Measurements from ENCODE around the gene SPHKAP. TPM values are rescaled to one million over a fixed set of nuclear protein-coding genes. Genes with fewer than 3 reads are reported as not detected.

The SPHKAP gene
- total RNA-seq, 4 donors from 2014 or later, result under 0.01 TPM; not detected in 3

DNA sequence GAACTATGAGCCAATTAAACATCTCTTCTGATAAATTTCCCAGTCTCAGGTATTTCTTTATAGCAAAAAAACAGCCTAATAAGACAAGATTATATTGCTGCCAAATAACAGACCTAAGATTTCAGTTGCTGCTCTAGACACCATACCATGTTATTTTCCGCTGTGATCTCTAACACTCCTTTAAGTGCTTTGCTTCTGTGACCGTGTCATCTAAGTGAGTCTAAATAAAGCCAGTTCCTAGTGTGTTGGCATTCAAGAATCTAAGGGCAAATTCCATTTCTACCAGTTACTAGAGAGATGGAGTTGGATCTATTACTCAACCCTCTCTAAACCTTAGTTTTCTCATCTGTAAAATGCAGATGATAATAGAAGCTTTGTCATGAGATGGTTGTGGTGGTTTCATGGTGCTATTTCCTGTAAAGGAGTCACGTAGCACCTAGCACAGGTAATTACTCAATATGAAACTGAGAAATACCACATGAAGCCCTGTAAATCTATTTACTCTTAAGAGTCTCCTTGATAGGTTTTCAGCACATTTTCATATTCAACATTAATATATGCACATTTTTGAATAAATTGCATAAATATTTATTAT, 40.5 kb downstream of the SPHKAP start:
- intact Hi-C loops (cut with DNase I), result no loop called here
- Histone ChIP-seq H3K4me3 (no peak overlapping the region), H3K4me1 (no peaks in the 10 kb centered on the region), H3K9me3 (no peaks in the 10 kb centered on the region), H3K36me3 (no peaks in the 10 kb centered on the region), H3K27me3 (no peaks in the 10 kb centered on the region), H3K27ac (no peak overlapping the region)
- TF ChIP-seq POLR2A (IDR thresholded peaks at IDR 0.05), result no peak
- no peak for DNase-seq
- 65 to 72% methylated on average over 3 of the region's 3 CpGs for WGBS, 2 donors

DNA sequence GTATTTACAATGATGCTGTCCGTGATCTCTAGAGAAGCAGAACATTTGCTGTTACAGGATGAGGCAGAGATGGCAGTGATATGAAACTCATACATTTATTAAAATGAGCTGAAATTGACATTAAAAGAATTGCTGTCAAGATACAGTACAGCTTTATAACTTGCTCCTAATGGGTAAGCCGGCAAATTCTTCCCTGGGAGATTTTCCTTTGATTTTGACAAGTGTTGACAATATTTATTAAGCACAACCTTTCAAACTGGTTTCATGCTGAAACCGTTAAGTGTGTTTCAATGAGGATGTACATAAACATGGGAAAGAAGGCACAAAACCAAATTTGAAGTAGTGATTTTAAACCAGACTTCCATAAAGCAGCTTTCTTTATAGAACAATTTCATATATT, 45.5 kb downstream of the SPHKAP start:
- DNase-seq, result no peak
- Histone ChIP-seq H3K27ac (no peak overlapping the region), H3K4me1 (no peaks in the 10 kb centered on the region), H3K27me3 (no peaks in the 10 kb centered on the region), H3K4me3 (no peak overlapping the region), H3K9me3 (no peaks in the 10 kb centered on the region), H3K36me3 (no peaks in the 10 kb centered on the region)
- intact Hi-C loops (cut with DNase I), result no loop called here
- TF ChIP-seq, protein P1, sequence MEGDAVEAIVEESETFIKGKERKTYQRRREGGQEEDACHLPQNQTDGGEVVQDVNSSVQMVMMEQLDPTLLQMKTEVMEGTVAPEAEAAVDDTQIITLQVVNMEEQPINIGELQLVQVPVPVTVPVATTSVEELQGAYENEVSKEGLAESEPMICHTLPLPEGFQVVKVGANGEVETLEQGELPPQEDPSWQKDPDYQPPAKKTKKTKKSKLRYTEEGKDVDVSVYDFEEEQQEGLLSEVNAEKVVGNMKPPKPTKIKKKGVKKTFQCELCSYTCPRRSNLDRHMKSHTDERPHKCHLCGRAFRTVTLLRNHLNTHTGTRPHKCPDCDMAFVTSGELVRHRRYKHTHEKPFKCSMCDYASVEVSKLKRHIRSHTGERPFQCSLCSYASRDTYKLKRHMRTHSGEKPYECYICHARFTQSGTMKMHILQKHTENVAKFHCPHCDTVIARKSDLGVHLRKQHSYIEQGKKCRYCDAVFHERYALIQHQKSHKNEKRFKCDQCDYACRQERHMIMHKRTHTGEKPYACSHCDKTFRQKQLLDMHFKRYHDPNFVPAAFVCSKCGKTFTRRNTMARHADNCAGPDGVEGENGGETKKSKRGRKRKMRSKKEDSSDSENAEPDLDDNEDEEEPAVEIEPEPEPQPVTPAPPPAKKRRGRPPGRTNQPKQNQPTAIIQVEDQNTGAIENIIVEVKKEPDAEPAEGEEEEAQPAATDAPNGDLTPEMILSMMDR (IDR thresholded peaks at IDR 0.05), result no peak
- WGBS, 2 donors, result 61 to 66% methylated on average over 3 of the region's 3 CpGs

DNA sequence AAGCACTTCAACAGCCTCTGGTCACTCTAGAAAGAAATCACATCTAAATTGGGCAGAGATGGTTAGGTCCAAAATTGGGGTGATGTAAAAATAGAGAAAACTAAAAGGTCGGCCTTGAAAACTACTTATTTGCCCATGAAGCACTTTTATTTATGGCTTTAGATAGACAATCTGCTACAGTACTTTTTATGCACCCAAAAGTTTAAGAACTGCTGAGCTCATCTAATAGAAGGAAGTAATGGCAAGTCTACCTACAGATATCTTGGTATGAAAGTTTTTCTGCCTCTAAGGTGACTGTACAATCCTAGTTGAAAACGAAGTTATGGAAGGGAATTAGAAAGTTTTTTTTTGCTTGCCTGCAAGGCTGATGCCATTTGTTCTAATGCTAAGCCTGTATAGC, 46.2 kb downstream of the SPHKAP start:
- 44 to 45% methylated on average over 2 of the region's 2 CpGs for WGBS, 2 donors
- TF ChIP-seq, protein P1 (IDR thresholded peaks at IDR 0.05), result no peak
- no peak for TF ChIP-seq POLR2A (IDR thresholded peaks at IDR 0.05)

DNA sequence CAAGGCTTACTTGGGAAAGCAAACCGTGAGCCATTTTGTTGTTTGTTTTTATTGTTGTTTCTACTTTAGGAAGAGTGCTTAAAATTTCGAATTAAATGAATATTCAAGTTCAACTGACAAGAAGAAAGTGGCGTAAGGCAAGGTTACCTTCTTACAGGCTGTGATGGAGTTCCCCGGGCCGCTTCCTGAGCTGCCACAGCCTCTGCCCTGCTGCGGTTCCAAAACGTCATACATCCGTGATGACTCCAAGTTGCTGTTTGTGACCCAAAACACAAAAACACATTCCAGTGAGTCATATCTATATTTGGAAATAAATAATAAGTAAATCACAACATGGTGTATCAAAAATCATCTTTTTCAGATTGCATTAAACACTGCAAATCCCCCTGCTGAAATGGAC, 49.7 kb downstream of the SPHKAP start:
- H3K27me3 ChIP-seq, result no peaks in the 10 kb centered on the region
- no peak for DNase-seq
- TF ChIP-seq, protein P1 (IDR thresholded peaks at IDR 0.05), result no peak
- TF ChIP-seq POLR2A (IDR thresholded peaks at IDR 0.05), result no peak
- H3K9me3 ChIP-seq, result no peaks in the 10 kb centered on the region
- intact Hi-C loops (cut with DNase I), result no loop called here
- H3K36me3 ChIP-seq, result no peaks in the 10 kb centered on the region
- H3K27ac ChIP-seq, result no peak overlapping the region
- no peaks in the 10 kb centered on the region for H3K4me1 ChIP-seq
- 76 to 77% methylated on average over 8 of the region's 8 CpGs for WGBS, 2 donors
- H3K4me3 ChIP-seq, result no peak overlapping the region

More for the DNA sequence above, 46.2 kb downstream of the SPHKAP start:
- Histone ChIP-seq H3K27ac (no peak overlapping the region), H3K4me1 (no peaks in the 10 kb centered on the region), H3K27me3 (no peaks in the 10 kb centered on the region), H3K36me3 (no peaks in the 10 kb centered on the region), H3K9me3 (no peaks in the 10 kb centered on the region), H3K4me3 (no peak overlapping the region)
- no peak for DNase-seq
- intact Hi-C loops (cut with DNase I), result no loop called here

DNA sequence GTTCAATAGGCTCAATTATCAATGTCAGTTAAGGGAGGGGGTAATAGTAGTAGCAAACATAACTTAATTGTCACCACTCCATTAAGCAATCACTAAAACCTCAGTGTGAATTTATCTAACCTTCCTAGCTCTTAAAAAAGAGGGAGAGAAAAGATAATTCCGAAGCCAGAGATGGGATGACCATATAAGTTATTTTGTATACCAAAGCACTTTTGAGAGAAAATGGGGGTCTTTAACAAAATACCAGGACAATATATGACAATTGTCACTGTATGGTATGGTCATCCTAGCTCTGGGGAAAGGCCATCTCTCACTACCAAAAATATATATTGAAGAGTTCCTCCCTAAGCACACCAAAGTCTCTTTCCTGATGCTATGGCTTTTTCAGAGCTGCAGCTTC, 55.1 kb downstream of the SPHKAP start:
- TF ChIP-seq, protein P1 (IDR thresholded peaks at IDR 0.05), result no peak
- TF ChIP-seq POLR2A (IDR thresholded peaks at IDR 0.05), result no peak
- Histone ChIP-seq H3K9me3 (no peaks in the 10 kb centered on the region), H3K27ac (no peak overlapping the region), H3K36me3 (no peaks in the 10 kb centered on the region), H3K4me3 (no peak overlapping the region), H3K27me3 (no peaks in the 10 kb centered on the region), H3K4me1 (no peaks in the 10 kb centered on the region)
- DNase-seq, result no peak
- WGBS, 2 donors, result 35 to 72% methylated on average over 1 of the region's 1 CpG
- intact Hi-C loops (cut with DNase I), result no loop called here

DNA sequence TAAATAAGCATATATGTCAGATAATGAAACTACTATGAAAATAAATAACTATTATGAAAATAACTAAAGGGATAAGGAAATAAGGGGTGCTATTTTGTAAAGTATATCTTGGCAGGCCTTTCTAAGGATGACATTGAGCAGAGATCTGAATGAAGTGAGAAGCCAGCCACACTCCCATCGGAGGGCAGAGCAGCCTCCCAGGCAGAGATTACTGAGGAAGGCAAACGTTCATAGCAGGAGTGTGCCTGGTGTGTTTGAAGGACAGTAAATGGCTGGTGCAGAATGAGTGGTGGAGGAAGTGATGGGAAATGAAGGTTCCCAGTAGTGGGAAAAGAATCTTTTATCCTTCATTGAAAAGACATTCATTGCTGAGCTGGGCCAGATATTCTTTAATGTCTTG, 62.5 kb downstream of the SPHKAP start:
- Histone ChIP-seq H3K9me3 (no peaks in the 10 kb centered on the region), H3K27ac (no peak overlapping the region), H3K27me3 (no peaks in the 10 kb centered on the region), H3K4me1 (no peaks in the 10 kb centered on the region), H3K36me3 (no peaks in the 10 kb centered on the region), H3K4me3 (no peak overlapping the region)
- TF ChIP-seq, protein P1 (IDR thresholded peaks at IDR 0.05), result no peak
- no peak for TF ChIP-seq POLR2A (IDR thresholded peaks at IDR 0.05)
- intact Hi-C loops (cut with DNase I), result no loop called here
- DNase-seq, result no peak
- 25 to 40% methylated on average over 2 of the region's 2 CpGs for WGBS, 2 donors
